Endodermal cell (in vitro differentiated cells): ENCODE data around the gene TCF3. TPM values are rescaled to one million over a fixed set of nuclear protein-coding genes. Genes with fewer than 3 reads are reported as not detected.

Source experiments
- DNase-seq: peaks from one replicate; pipeline ENCODE4 v3.0.0-alpha.2; 2017
- H3K27ac ChIP-seq: 2 replicates; pipeline ENCODE4 v1.5.1; 2013; ENCODE audit warnings: mild to moderate bottlenecking, low read depth, low read length, moderate library complexity
- H3K27me3 ChIP-seq: 2 replicates; pipeline ENCODE4 v1.6.1; 2013; ENCODE audit warnings: mild to moderate bottlenecking, low read length, moderate library complexity; ENCODE audit not compliant: insufficient read depth, control insufficient read depth, poor library complexity, severe bottlenecking
- H3K36me3 ChIP-seq: 2 replicates; pipeline ENCODE4 v1.7.0; 2013; ENCODE audit warnings: mild to moderate bottlenecking, low read length, moderate library complexity; ENCODE audit not compliant: control insufficient read depth, insufficient read depth
- H3K4me1 ChIP-seq: one replicate; pipeline ENCODE4 v1.7.0; 2013; ENCODE audit warnings: low read length; ENCODE audit not compliant: control insufficient read depth, insufficient read depth
- H3K4me3 ChIP-seq: 2 replicates; pipeline ENCODE4 v1.5.1; 2013; ENCODE audit warnings: mild to moderate bottlenecking, low read length, moderate library complexity
- H3K9ac ChIP-seq: 2 replicates; pipeline ENCODE4 v1.6.1; 2013; ENCODE audit warnings: mild to moderate bottlenecking, low read length, moderate library complexity; ENCODE audit not compliant: poor library complexity, severe bottlenecking; ENCODE audit errors: extremely low read depth
- H3K9me3 ChIP-seq: 2 replicates; pipeline ENCODE4 v1.6.1; 2013; ENCODE audit warnings: mild to moderate bottlenecking, low read length, moderate library complexity; ENCODE audit not compliant: control insufficient read depth
- H3K27ac Mint-ChIP-seq: 2 replicates; pipeline ENCODE4 v1.8.0; 2020; ENCODE audit warnings: mixed read lengths
- H3K27me3 Mint-ChIP-seq: 2 replicates; pipeline ENCODE4 v1.8.0; 2021; ENCODE audit warnings: mild to moderate bottlenecking, mixed read lengths; ENCODE audit not compliant: insufficient read depth
- H3K36me3 Mint-ChIP-seq: 2 replicates; pipeline ENCODE4 v1.8.0; 2020; ENCODE audit warnings: low read depth, mixed read lengths
- H3K4me1 Mint-ChIP-seq: 2 replicates; pipeline ENCODE4 v1.8.0; 2020; ENCODE audit warnings: mixed read lengths
- H3K4me3 Mint-ChIP-seq: 2 replicates; pipeline ENCODE4 v1.8.0; 2020; ENCODE audit warnings: mild to moderate bottlenecking, moderate library complexity, mixed read lengths
- H3K9me3 Mint-ChIP-seq: 2 replicates; pipeline ENCODE4 v1.8.0; 2020; ENCODE audit warnings: mild to moderate bottlenecking, mixed read lengths
- WGBS, 2 experiments: methylation state at CpG; one replicate each; pipeline versions ENCODE4 v1.1.5 to v1.1.7; 2013; ENCODE audit warnings: missing lambda C conversion rate in 2 of 2, mixed read lengths in 1 of 2; ENCODE audit not compliant: insufficient coverage in 1 of 2, insufficient read length in 1 of 2; 5-methylcytosine and 5-hydroxymethylcytosine counted together
- total RNA-seq, 2 donors: library from RNA; stranded (reverse); fragmentation: NEBNext Ultra II Directional in 1 of 2; extraction: Animal tissue kit (Norgen Biotek cat#: 25700) in 1 of 2; gene quantifications; 2 replicates in 1 of 2; 3 replicates in 1 of 2; pipeline ENCODE4 v1.2.1, GENCODE V29; 2021
- TF ChIP-seq, protein P1 (sequence below): fragments of 200-600 bp; sonication (generic); conservative IDR thresholded peaks from 2 replicates; pipeline ENCODE4 v1.5.0; 2021; ENCODE audit warnings: antibody characterized with exemption, mild to moderate bottlenecking

The TCF3 gene
- total RNA-seq, 2 donors from 2014 or later, result 233 to 268 TPM

DNA sequence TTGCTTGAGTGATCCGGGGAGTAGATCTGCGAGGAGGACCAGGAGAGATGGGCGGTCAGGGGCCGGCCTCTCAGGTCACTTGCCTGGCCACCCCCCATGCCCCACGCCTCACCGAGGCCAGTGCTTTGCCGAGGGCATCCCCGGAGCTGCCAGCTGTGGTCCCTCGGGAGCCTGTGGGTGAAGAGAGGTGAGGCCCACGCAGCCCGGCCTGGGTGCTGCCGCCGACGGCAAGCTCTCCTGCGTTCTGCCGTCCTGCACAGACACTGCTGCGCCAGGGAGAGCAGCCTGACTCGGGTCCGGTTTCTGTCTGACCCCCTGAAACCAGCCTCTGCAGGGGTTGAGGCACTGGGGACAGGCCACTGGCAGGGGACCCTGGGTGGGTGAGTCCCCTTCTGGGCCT lies 31.4 kb downstream of the TCF3 start:
- Histone ChIP-seq H3K27me3 (no peaks in the 10 kb centered on the region), H3K4me3 (no peak overlapping the region), H3K27ac (no peak overlapping the region), H3K4me1 (no peaks in the 10 kb centered on the region), H3K9ac (no peak overlapping the region), H3K9me3 (no peaks in the 10 kb centered on the region), H3K36me3 (peaks cover 72% of the 10 kb centered on the region)
- no peaks in the 10 kb centered on the region for H3K4me1 Mint-ChIP-seq
- H3K36me3 Mint-ChIP-seq, result peaks cover 59% of the 10 kb centered on the region
- no peak overlapping the region for H3K4me3 Mint-ChIP-seq
- H3K27me3 Mint-ChIP-seq, result no peaks in the 10 kb centered on the region
- TF ChIP-seq, protein P1, sequence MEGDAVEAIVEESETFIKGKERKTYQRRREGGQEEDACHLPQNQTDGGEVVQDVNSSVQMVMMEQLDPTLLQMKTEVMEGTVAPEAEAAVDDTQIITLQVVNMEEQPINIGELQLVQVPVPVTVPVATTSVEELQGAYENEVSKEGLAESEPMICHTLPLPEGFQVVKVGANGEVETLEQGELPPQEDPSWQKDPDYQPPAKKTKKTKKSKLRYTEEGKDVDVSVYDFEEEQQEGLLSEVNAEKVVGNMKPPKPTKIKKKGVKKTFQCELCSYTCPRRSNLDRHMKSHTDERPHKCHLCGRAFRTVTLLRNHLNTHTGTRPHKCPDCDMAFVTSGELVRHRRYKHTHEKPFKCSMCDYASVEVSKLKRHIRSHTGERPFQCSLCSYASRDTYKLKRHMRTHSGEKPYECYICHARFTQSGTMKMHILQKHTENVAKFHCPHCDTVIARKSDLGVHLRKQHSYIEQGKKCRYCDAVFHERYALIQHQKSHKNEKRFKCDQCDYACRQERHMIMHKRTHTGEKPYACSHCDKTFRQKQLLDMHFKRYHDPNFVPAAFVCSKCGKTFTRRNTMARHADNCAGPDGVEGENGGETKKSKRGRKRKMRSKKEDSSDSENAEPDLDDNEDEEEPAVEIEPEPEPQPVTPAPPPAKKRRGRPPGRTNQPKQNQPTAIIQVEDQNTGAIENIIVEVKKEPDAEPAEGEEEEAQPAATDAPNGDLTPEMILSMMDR, result no peak
- DNase-seq, result no peak
- H3K27ac Mint-ChIP-seq, result no peak overlapping the region
- WGBS, 2 experiments, result 89 to 94% methylated on average over 16 to 19 of the region's 19 CpGs
- H3K9me3 Mint-ChIP-seq, result no peaks in the 10 kb centered on the region

DNA sequence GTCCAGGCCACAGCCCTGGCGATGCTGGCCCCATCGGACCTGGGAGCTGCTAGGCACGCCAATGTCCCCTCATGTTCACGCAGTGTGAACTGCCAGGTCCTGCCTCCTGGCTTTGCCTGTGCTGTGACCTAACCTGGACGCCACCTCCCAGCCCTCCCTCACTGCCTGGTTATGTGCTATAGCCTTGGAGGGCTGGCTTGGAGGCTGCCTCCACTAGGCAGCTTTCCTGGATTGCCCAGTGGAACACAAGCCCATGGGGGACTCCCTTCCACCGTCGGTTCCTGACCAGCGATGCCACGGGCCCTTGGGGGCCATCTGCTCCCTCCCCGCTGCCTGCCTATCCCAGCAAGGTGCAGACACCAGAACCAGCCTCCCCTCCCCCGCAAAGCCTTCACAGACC lies 31.9 kb downstream of the TCF3 start:
- no peaks in the 10 kb centered on the region for H3K4me1 ChIP-seq
- no peak overlapping the region for H3K27ac ChIP-seq
- Mint-ChIP-seq H3K9me3 (no peaks in the 10 kb centered on the region), H3K4me1 (no peaks in the 10 kb centered on the region), H3K27ac (no peak overlapping the region), H3K36me3 (peaks cover 59% of the 10 kb centered on the region), H3K27me3 (no peaks in the 10 kb centered on the region), H3K4me3 (no peak overlapping the region)
- no peak for DNase-seq
- no peaks in the 10 kb centered on the region for H3K27me3 ChIP-seq
- H3K9ac ChIP-seq, result no peak overlapping the region
- no peak overlapping the region for H3K4me3 ChIP-seq
- 91 to 99% methylated on average over 8 to 11 of the region's 11 CpGs for WGBS, 2 experiments
- no peaks in the 10 kb centered on the region for H3K9me3 ChIP-seq
- peaks cover 72% of the 10 kb centered on the region for H3K36me3 ChIP-seq
- TF ChIP-seq, protein P1, result no peak

DNA sequence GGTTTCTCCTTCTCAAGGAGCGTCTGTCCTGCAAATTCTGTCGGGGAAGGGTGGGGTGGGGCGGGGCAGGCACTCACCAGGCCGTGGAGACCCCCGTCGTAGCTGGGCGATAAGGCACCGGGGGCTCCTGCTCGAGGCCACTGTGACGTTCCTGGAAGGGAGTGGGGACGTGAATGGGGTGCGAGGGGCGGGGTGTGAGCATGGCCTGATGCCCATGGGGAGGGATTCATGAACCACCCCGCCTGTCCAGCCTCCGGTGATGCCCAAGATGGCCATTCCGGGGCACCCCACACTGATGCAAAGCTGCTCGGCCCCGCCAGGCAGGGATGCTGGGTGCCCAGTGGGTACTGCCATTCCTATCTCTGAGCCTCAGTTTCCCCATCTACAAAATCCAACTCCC lies 32.7 kb downstream of the TCF3 start:
- 92 to 97% methylated on average over 8 to 18 of the region's 18 CpGs for WGBS, 2 experiments
- H3K36me3 ChIP-seq, result peaks cover 72% of the 10 kb centered on the region

More for the DNA sequence above, 32.7 kb downstream of the TCF3 start:
- Histone ChIP-seq H3K27me3 (no peaks in the 10 kb centered on the region), H3K4me3 (no peak overlapping the region), H3K9ac (no peak overlapping the region), H3K4me1 (no peaks in the 10 kb centered on the region), H3K9me3 (no peaks in the 10 kb centered on the region), H3K27ac (no peak overlapping the region)
- no peaks in the 10 kb centered on the region for H3K4me1 Mint-ChIP-seq
- H3K27ac Mint-ChIP-seq, result no peak overlapping the region
- no peak for DNase-seq
- H3K36me3 Mint-ChIP-seq, result peaks cover 61% of the 10 kb centered on the region
- no peaks in the 10 kb centered on the region for H3K27me3 Mint-ChIP-seq
- TF ChIP-seq, protein P1, result no peak
- no peaks in the 10 kb centered on the region for H3K9me3 Mint-ChIP-seq
- no peak overlapping the region for H3K4me3 Mint-ChIP-seq
